Stomach smooth muscle (tissue), 2 donors: Measurements from ENCODE around the gene ELN.
"Not testable (repeated sequence)": the region's sequence is repeated elsewhere in the genome, so short reads cannot be mapped to it uniquely, and the experiment has no call there.

Experiments used
- H3K27ac ChIP-seq: one replicate; pipeline ENCODE4 v1.7.0; 2013; ENCODE audit warnings: mild to moderate bottlenecking, low read length, inconsistent platforms
- H3K27me3 ChIP-seq, 2 donors: one replicate each; pipeline ENCODE4 v1.7.0; 2013; ENCODE audit warnings: low read length in 2 of 2; ENCODE audit not compliant: insufficient read depth in 2 of 2, control insufficient read depth in 1 of 2
- H3K36me3 ChIP-seq, 2 donors: one replicate each; pipeline ENCODE4 v1.7.0; 2013; ENCODE audit warnings: low read length in 2 of 2; ENCODE audit not compliant: control insufficient read depth in 2 of 2, insufficient read depth in 2 of 2
- H3K4me1 ChIP-seq: one replicate; pipeline ENCODE4 v1.7.0; 2013; ENCODE audit warnings: low read length; ENCODE audit not compliant: control insufficient read depth, insufficient read depth
- H3K4me3 ChIP-seq, 2 donors: one replicate each; pipeline ENCODE4 v1.7.0; 2013; ENCODE audit warnings: low read length in 2 of 2
- H3K9ac ChIP-seq, 2 donors: one replicate each; pipeline ENCODE4 v1.7.0; 2013; ENCODE audit warnings: low read length in 2 of 2, mild to moderate bottlenecking in 1 of 2
- H3K9me3 ChIP-seq, 2 donors: one replicate each; pipeline ENCODE4 v1.7.0; 2013; ENCODE audit warnings: low read length in 2 of 2; ENCODE audit not compliant: control insufficient read depth in 2 of 2
- donor health status: healthy.
- donor health status: Pancreatic carcinoma.

Gene ELN

DNA sequence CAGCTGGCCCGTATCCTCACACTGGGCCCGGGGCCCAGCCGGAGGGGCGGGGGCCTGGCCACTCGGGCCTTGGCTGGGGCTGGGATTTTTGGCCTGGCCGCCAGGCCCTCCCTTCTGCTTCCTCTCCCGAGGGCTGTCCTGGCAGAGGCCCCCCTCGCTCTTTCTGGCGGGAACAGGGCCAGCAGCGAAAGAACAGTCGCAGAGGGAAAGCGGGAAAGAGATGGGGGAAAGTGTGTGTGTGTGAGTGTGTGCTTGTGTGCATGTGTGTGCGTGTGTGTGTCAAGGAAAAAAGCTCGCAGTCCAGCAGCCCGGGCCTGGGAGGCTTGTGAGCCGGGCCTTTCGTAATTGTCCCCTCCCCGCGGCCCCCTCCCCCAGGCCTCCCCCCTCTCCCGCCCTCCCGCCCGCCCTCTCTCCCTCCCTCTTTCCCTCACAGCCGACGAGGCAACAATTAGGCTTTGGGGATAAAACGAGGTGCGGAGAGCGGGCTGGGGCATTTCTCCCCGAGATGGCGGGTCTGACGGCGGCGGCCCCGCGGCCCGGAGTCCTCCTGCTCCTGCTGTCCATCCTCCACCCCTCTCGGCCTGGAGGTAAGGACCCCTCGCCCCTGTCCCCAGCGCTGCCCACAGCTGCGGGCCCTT is at the start of gene ELN:
ELN (plus strand) TSS at position 491 of the 638 bp plus-strand sequence; CDS start at position 506, 15 bp downstream.
- H3K4me1 ChIP-seq, result peaks cover 78% of the 10 kb centered on the region

DNA sequence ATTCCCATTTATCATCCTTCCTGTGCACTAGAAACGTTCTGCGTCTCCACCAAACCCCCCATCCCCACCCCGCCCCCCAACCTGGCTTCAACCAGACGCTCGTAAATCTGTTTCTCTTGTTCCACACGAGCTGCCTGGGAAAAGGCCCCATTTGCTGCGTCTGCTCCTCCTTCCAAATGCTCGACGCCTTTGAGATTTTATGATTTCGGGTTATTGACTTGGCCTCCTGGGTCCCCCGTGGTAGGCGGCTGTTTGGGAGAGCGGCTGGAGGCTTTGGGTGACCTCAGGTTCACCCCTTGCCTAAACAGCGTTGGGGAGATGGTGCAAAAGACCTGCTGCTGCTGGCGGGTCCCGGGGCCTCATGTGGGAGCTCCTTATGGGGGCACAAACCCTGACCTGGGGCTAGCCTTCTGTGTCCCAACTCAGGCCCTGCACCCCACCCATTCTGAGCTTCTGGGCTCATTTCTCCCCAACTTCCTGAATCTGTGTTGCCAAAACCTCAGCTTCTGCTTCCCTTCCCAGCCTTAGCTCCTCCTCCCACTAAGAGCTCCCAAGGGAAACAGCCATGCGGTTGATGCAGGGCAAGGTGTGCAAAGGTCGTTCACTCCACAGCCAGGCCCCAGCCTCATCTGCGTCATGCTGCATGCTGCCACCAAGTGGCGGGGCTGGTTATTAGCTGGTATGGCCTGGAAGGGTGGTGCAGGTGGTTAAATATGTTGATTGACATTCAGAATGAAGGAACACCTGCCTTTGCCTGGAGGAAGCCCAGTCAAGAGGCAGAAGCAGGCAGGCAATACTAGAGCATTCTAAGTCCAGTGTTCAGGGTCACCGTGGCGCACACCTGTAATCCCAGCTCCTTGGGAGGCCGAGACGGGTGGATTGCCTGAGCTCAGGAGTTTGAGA is 49.1 kb upstream of the ELN start:
- no peaks in the 10 kb centered on the region for H3K27me3 ChIP-seq
- H3K9me3 ChIP-seq, result no peaks in the 10 kb centered on the region
- no peak overlapping the region for H3K27ac ChIP-seq
- no peaks in the 10 kb centered on the region for H3K36me3 ChIP-seq
- H3K9ac ChIP-seq, result no peak overlapping the region
- H3K4me1 ChIP-seq, result peaks cover 33% of the 10 kb centered on the region
- H3K4me3 ChIP-seq, result no peak overlapping the region

More for the DNA sequence above, at the start of gene ELN:
- peak within 1 kb of the TSS; percentile 75 to 78 for H3K9ac ChIP-seq
- peak within 1 kb of the TSS; percentile 78 to 88 for H3K4me3 ChIP-seq
- H3K27me3 ChIP-seq, result no peaks in the 10 kb centered on the region
- peak within 1 kb of the TSS; percentile 85 for H3K27ac ChIP-seq
- no peaks in the 10 kb centered on the region for H3K9me3 ChIP-seq
- no peaks in the 10 kb centered on the region for H3K36me3 ChIP-seq

DNA sequence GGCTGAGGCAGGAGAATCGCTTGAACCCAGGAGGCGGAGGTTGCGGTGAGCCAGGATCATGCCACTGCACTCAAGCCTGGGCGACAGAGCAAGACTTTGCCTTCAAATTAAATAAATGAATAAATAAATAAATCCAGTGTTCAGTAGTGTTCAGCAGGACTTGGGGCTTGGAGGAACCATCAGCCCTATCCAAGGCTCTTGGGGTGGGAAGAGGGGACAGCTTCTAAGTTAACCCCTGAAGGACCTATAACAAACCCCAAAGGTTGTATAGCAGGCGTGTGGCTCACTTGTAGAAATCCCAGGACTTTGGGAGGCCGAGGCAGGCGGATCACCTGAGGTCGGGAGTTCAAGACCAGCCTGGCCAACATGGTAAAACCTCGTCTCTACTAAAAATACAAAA is 48.3 kb upstream of the ELN start:
- not testable (repeated sequence) for H3K4me3 ChIP-seq, H3K9me3 ChIP-seq, H3K9ac ChIP-seq, H3K36me3 ChIP-seq, H3K27me3 ChIP-seq, H3K27ac ChIP-seq
- H3K4me1 ChIP-seq, result peaks cover 33% of the 10 kb centered on the region

DNA sequence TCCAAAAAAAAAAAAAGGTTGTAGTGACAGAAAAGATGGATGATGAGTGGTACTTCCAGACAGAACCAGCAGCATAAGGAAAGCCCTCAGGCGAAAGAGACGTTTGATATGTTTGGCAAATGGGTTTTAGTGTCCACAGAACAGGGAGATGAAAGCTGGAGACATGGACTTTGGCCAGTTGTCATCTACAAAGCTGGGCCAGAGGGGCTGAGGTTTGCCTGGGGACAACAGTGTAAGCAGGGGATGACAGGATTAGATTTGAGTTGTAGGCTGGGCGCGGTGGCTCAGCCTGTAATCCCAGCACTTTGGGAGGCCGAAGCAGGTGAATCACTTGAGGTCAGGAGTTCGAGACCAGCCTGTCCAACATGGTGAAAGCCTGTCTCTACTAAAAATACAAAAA is 47.8 kb upstream of the ELN start:
- H3K4me1 ChIP-seq, result peaks cover 36% of the 10 kb centered on the region
- H3K9ac ChIP-seq, result no peak overlapping the region
- H3K27me3 ChIP-seq, result no peaks in the 10 kb centered on the region
- no peaks in the 10 kb centered on the region for H3K36me3 ChIP-seq
- no peak overlapping the region for H3K27ac ChIP-seq
- no peaks in the 10 kb centered on the region for H3K9me3 ChIP-seq
- no peak overlapping the region for H3K4me3 ChIP-seq

DNA sequence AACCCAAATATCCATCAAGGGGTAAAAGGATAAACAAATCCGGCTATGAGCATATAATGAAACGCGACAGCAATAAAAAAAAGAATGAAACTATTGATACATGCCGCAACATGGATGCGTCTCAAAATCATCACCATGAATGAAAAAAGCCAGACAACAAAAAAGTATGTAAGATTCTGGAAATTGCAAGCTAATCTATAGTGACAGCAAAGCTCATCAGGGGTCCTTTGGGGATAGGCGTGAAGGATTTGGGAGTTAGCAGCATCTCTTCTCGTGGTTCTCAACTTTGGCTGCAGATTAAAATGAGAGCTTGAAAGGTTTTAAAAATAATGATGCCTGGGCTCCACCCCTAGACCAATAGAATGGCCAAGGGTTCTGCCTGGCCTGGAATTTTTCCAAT is 46.0 kb upstream of the ELN start:
- Histone ChIP-seq H3K27ac (peak overlapping the region; percentile 11), H3K9ac (no peak overlapping the region), H3K27me3 (no peaks in the 10 kb centered on the region), H3K4me3 (no peak overlapping the region), H3K4me1 (peaks cover 42% of the 10 kb centered on the region), H3K9me3 (no peaks in the 10 kb centered on the region), H3K36me3 (no peaks in the 10 kb centered on the region)

GRCh38 chr7:73983437-73984164 is 44.4 kb upstream of the ELN start:
- Histone ChIP-seq H3K4me3 (no peak overlapping the region), H3K27me3 (no peaks in the 10 kb centered on the region), H3K4me1 (peaks cover 32% of the 10 kb centered on the region), H3K9me3 (no peaks in the 10 kb centered on the region), H3K27ac (no peak overlapping the region), H3K36me3 (no peaks in the 10 kb centered on the region), H3K9ac (no peak overlapping the region)

GRCh38 chr7:73984481-73985205 is 43.3 kb upstream of the ELN start:
- Histone ChIP-seq H3K4me3 (no peak overlapping the region), H3K27ac (peak overlapping the region; percentile 6), H3K9me3 (no peaks in the 10 kb centered on the region), H3K36me3 (no peaks in the 10 kb centered on the region), H3K9ac (no peak overlapping the region), H3K4me1 (peaks cover 32% of the 10 kb centered on the region), H3K27me3 (no peaks in the 10 kb centered on the region)

DNA sequence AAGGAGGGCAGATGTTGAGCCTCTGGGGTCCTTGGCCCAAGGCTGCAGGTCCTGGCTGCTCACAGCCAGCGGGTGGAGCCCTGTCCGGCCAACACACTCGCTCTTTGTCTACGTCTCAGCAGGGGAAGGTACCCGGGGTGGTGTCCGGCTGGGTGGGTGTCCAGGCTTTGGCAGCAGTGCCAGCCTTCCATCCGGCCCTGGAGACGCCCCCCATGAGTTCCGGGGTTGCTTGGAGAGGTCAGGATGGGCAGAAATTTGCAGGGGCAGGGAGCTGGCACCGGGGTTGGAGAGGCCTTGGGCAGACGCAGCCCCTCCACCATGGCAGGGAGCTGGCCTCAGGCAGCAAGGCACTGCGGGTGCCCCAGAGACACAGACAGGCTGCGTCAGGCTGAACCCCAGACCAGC is 42.2 kb upstream of the ELN start:
- Histone ChIP-seq H3K9ac (peak overlapping the region in 1 of 2 donors; percentile 38), H3K4me1 (peaks cover 32% of the 10 kb centered on the region), H3K27ac (peak overlapping the region; percentile 24), H3K4me3 (no peak overlapping the region), H3K9me3 (no peaks in the 10 kb centered on the region), H3K27me3 (no peaks in the 10 kb centered on the region), H3K36me3 (no peaks in the 10 kb centered on the region)

- Histone ChIP-seq H3K9me3 (no peaks in the 10 kb centered on the region), H3K27me3 (no peaks in the 10 kb centered on the region), H3K9ac (peak overlapping the region in 1 of 2 donors; percentile 38), H3K4me1 (peaks cover 34% of the 10 kb centered on the region), H3K4me3 (peak overlapping the region in 1 of 2 donors; percentile 29), H3K36me3 (no peaks in the 10 kb centered on the region), H3K27ac (peak overlapping the region; percentile 24)
Observed at GRCh38 chr7:73986158-73986631, 41.8 kb upstream of the ELN start.

DNA sequence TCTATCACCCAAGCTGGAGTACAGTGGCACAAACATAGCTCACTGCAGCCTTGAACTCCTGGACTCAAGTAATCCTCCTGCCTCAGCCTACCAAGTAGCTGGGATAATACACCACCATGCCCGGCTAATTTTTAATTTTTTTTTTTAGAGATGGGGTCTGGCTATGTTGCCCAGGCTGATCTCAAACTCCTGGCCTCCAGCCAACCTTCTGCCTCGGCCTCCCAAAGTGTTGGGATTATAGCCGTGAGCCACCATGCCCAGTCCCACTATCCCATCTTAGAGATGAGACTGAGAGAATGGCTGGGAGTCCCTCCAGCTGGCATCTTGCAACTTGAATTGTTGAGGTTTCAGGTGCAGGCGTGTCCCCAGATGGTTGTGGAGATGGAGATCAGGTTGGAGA is 40.7 kb upstream of the ELN start:
- Histone ChIP-seq H3K27ac (no peak overlapping the region), H3K27me3 (no peaks in the 10 kb centered on the region), H3K9ac (no peak overlapping the region), H3K4me1 (peaks cover 43% of the 10 kb centered on the region), H3K9me3 (no peaks in the 10 kb centered on the region), H3K4me3 (no peak overlapping the region), H3K36me3 (no peaks in the 10 kb centered on the region)
